ENCODE data around the gene PPP2R1A. TPM values are rescaled to one million over a fixed set of nuclear protein-coding genes. Genes with fewer than 3 reads are reported as not detected.

The PPP2R1A gene
- total RNA-seq, 1 donor from 2014 or later, result 395 TPM

- H3K36me3 ChIP-seq, result no peaks in the 10 kb centered on the region
- intact Hi-C loops (cut with micrococcal nuclease), result no loop called here
- H3K4me1 ChIP-seq, result peaks cover 35% of the 10 kb centered on the region
- H3K27ac ChIP-seq (replicated peaks), result no peak overlapping the region
- no peak for DNase-seq
- H3K9me3 ChIP-seq (replicated peaks), result no peaks in the 10 kb centered on the region
- TF ChIP-seq CTCF (IDR thresholded peaks at IDR 0.05; ENCODE audit: borderline replicate concordance), result no peak
- H3K27me3 ChIP-seq (ENCODE audit: low read depth), result no peaks in the 10 kb centered on the region
- H3K4me3 ChIP-seq, result no peak overlapping the region
Observed at GRCh38 chr19:52187407-52187806, 2.4 kb upstream of the PPP2R1A start.

- Histone ChIP-seq H3K9me3 (replicated peaks) (no peaks in the 10 kb centered on the region), H3K36me3 (peaks cover 13% of the 10 kb centered on the region)
- intact Hi-C loops (cut with micrococcal nuclease), result no loop called here
Observed at GRCh38 chr19:52188822-52189734, 774 bp upstream of the PPP2R1A start.

GRCh38 chr19:52190487-52191293 lies 838 bp downstream of the PPP2R1A start:
- peak overlapping the region; percentile 91 for H3K4me3 ChIP-seq
- peaks cover 67% of the 10 kb centered on the region for H3K4me1 ChIP-seq
- peaks cover 22% of the 10 kb centered on the region for H3K36me3 ChIP-seq
- intact Hi-C loops (cut with micrococcal nuclease), result no loop called here
- peak overlapping the region; percentile 96 for H3K27ac ChIP-seq (replicated peaks)
- no peak for DNase-seq
- no peaks in the 10 kb centered on the region for H3K27me3 ChIP-seq (ENCODE audit: low read depth)
- no peaks in the 10 kb centered on the region for H3K9me3 ChIP-seq (replicated peaks)
- TF ChIP-seq CTCF (IDR thresholded peaks at IDR 0.05; ENCODE audit: borderline replicate concordance), result no peak

More at GRCh38 chr19:52188822-52189734, 774 bp upstream of the PPP2R1A start:
- peak overlapping the region; percentile 91 for H3K4me3 ChIP-seq
- H3K27me3 ChIP-seq (ENCODE audit: low read depth), result no peaks in the 10 kb centered on the region
- TF ChIP-seq CTCF (IDR thresholded peaks at IDR 0.05; ENCODE audit: borderline replicate concordance), result no peak
- H3K27ac ChIP-seq (replicated peaks), result peak overlapping the region; percentile 96
- peaks cover 51% of the 10 kb centered on the region for H3K4me1 ChIP-seq
- DNase-seq, result peak; percentile 83

GRCh38 chr19:52191389-52191788 lies 1.5 kb downstream of the PPP2R1A start:
- Histone ChIP-seq H3K27me3 (ENCODE audit: low read depth) (no peaks in the 10 kb centered on the region), H3K27ac (replicated peaks) (peak overlapping the region; percentile 96), H3K9me3 (replicated peaks) (no peaks in the 10 kb centered on the region), H3K4me1 (peaks cover 74% of the 10 kb centered on the region), H3K36me3 (peaks cover 29% of the 10 kb centered on the region), H3K4me3 (peak overlapping the region; percentile 91)
- intact Hi-C loops (cut with micrococcal nuclease), result no loop called here
- TF ChIP-seq CTCF (IDR thresholded peaks at IDR 0.05; ENCODE audit: borderline replicate concordance), result no peak
- DNase-seq, result no peak

- Histone ChIP-seq H3K36me3 (peaks cover 35% of the 10 kb centered on the region), H3K9me3 (replicated peaks) (no peaks in the 10 kb centered on the region), H3K4me1 (peaks cover 80% of the 10 kb centered on the region), H3K4me3 (peak overlapping the region; percentile 91), H3K27ac (replicated peaks) (peak overlapping the region; percentile 96), H3K27me3 (ENCODE audit: low read depth) (no peaks in the 10 kb centered on the region)
- no peak for DNase-seq
- intact Hi-C loops (cut with micrococcal nuclease), result no loop called here
- TF ChIP-seq CTCF (IDR thresholded peaks at IDR 0.05; ENCODE audit: borderline replicate concordance), result no peak
Observed at GRCh38 chr19:52191951-52192350, 2.1 kb downstream of the PPP2R1A start.
